GM04504 (cell line): ENCODE measurements around the gene GOLGA6A.
"Not testable (repeated sequence)": the region's sequence is repeated elsewhere in the genome, so short reads cannot be mapped to it uniquely, and the experiment has no call there.

Experiments used
- DNase-seq: peaks from one replicate; pipeline ENCODE4 v3.0.0-alpha.2; 2012; ENCODE audit warnings: low read depth

The GOLGA6A gene

DNA sequence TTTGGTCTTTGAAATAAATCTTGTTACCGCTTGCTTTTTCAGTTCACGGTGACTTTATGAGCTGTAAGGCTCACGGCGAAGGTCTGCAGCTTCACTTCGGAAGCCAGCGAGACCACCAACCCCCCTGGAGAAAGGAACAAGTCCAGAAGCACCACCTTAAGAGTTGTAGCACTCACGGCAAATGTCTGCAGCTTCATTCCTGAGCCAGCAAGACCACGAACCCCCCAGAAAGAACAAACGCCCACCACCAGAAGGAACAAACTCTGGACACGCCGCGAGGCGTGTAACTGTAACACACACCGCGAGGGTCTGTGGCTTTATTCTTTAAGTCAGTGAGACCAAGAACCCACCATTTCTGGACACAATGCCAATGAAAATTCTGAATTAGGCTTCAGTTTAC lies 28.8 kb downstream of the GOLGA6A start:
- no peak for DNase-seq

DNA sequence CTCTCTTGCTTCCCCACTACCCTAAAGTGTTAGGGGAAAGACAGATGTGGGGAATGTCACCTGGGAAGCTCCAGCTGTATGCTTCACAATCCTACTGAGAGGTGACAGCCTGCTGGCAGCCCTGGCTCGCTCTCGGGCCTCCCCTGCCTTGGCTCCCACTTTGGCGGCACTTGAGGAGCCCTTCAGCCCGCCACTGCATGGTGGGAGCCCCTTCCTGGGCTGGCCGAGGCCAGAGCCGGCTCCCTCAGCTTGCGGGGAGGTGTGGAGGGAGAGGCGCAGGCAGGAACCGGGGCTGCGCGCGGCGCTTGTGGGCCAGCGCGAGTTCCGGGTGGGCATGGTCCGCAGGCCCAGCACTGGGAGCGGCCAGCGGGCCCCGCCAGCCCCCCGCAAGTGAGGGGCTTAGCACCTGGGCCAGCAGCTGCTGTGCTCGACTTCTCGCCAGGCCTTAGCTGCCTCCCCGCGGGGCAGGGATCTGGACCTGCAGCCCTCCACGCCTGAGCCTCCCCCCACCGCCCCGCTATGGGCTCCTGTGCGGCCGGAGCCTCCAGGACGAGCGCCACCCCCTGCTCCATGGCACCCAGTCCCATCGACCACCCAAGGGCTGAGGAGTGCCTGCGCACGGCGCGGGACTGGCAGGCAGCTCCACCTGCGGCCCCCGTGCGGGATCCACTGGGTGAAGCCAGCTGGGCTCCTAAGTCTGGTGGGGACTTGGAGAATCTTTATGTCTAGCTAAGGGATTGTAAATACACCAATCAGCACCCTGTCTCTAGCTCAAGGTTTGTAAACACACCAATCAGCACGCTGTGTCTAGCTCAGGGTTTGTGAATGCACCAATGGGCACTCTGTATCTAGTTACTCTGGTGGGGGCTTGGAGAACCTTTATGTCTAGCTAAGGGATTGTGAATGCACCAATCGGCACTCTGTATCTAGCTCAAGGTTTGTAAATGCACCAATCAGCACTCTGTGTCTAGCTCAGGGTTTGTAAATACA lies 29.8 kb downstream of the GOLGA6A start:
- DNase-seq: not testable (repeated sequence)

DNA sequence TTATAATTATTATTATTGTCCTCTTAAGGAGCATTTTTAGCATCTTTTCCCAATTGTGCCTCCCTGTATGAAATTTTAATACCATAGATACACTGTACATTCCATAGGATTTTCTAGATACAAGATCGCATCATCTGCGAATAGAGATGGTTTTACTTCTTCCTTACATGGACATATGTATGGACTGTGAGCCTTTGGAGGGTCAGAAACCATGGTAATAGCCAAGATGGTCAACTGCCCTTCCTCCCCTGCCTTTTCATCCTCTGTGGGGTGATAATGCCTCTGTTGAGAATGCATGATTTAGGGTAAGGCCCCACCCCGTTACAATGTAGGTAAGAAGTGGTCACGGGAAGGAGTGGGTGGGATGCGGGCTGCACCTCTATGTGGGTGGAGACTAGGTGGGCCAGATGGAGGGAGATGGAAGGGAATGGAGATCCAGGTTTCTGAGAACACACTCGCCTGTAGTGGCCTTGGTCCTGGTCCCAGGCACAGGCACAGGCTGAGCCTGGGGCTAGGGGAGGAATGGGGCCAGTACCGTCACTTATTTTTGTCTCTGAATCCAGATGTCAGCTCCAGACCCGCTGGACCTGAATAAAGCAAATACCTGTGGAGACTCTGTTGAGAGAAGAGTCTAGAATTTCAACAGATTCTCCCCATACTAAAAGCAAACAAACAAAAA lies 31.7 kb downstream of the GOLGA6A start:
- no peak for DNase-seq

DNA sequence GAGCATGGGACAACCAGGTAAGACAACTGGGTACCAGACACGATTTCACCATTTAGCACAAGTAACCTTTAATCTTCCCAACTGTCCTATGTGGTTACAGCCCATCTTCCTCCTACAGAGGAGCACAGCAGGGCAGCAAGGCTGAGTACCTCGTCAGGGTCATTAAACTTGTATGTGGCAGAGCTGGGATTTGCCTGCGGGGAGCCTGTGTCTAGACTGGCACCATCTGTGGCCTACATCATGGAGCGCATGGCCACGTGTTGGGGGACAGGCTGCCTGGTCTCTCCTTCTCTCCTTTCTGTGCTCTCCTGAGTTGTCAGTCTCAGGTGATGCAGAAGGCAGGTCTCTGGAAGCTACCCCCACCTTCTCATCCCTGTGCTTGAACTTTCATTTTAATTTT lies 32.2 kb downstream of the GOLGA6A start:
- no peak for DNase-seq

DNA sequence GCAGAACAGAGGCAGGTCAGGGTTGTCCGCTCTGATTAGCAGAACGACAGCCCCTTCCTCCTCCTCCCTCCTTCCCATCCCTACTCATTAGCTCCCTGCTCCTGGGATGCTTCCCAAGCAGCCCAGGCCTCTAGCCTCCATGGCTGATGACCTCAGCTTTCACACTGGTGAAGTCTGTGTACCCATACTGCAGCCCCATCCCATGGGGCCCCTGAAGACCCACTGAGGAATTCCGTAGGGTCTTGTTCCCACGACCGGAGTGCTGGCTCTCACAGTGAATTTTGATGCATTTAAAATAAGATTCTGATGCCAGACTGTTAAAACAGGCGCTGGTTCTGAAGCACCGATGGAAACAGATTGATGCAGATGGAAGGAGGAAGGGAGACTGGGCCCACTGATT lies 36.1 kb downstream of the GOLGA6A start:
- no peak for DNase-seq

DNA sequence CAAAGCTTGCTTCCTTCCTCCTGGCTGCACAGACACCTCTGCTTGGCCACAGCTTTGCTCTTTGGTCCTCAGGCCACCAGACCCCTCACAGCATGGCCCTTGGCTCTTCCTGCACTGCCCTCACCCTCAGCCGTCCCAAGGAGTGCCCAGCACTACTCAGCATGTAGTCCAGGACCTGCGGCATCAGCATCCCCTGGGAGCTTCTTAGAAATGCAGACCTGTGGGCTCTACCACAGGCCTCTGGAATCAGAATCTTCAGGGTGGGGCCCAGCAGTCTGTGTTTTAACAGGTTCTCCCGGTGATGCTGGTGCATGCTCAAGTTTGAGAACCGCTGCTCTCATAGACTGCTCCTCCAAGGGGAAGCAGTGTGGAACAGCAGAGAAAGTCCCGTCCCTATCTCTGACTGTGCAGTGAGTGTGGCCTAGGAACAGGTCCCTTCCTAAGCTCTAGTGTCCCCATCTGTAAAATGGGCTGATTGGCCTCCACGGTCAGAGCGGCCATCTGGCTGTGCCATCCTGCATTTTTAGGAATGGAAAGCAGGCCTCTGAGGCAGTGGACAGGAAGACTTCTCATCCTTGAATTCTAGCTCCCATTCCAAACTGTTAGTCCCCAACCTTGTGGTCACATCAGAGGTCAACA lies 36.6 kb downstream of the GOLGA6A start:
- DNase-seq: no peak

DNA sequence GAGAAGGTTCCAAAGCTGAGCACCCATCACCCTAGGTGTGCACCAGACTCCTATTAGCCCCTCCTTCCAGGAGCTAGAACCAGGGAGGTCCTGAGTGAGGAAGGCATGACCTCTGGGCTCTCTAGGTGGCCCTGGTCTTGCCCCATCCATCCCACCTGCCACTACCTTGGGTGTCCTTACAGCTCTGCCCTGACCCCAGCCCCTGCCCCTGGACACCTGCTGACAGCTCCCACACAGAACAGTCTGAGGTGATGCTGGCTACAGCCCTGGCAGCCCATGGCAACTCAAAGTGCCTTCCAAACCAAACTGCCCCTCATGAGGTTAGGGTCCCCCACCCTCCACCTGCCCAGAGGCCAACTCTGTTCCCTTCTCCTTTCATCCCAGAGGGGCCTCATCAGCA lies 37.2 kb downstream of the GOLGA6A start:
- no peak for DNase-seq

DNA sequence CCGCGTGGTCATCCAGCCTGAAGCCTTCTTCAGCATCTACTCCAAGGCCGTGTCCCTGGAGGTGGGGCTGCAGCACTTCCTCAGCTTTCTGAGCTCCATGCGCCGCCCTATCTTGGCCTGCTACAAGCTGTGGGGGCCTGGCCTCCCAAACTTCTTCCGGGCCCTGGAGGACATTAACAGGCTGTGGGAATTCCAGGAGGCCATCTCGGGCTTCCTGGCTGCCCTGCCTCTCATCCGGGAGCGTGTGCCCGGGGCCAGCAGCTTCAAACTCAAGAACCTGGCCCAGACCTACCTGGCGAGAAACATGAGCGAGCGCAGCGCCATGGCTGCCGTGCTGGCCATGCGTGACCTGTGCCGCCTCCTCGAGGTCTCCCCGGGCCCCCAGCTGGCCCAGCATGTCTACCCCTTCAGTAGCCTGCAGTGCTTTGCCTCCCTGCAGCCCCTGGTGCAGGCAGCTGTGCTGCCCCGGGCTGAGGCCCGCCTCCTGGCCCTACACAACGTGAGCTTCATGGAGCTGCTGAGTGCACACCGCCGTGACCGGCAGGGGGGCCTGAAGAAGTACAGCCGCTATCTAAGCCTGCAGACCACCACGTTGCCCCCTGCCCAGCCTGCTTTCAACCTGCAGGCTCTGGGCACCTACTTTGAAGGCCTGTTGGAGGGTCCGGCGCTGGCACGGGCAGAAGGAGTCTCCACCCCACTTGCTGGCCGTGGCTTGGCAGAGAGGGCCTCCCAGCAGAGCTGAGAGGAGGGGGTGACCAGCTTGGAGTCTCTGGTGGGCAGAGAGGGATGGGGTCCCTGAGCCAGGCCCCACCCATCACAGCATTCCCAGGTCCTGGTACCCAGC lies 37.9 kb downstream of the GOLGA6A start:
- no peak for DNase-seq

DNA sequence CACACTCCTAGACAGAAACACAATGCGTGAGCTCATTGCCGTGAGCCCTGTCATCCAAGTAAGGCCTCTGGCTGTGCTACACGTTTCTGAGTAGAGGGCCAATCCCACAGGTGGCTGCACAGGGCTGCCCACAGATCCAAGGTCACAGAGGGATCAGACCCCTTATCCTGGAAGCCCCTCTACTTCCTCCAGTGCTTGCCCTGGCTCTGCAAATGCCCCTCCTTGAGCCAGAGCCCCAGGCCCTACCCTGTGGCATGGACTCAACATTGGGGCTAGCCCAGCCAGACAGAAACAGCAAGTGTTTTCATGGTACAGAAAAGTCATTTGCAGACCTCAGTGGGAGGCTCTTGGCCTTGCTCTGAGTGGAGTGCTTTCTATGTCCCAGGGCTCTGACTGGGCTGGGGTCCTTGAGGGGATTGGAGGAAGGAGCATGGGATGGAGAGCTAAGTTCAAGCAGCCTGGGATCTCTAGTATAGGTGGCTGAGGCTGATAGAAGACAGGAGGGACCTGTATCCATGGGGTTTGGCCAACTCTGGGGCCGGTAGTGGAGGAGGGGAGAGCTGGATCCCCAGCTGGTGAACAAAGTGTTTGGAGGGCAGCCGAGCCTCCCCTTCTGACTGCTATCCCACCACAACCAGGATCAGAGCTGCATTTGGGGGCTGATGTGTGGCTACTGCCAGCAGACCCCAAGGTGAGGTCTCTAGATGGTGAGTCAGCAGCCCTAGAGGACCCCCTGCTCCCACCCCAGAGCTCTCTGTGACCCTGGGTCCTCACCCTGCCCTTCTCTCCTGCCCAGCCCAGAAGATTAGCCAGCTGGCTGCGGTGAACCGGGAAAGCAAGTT lies 38.7 kb downstream of the GOLGA6A start:
- no peak for DNase-seq

DNA sequence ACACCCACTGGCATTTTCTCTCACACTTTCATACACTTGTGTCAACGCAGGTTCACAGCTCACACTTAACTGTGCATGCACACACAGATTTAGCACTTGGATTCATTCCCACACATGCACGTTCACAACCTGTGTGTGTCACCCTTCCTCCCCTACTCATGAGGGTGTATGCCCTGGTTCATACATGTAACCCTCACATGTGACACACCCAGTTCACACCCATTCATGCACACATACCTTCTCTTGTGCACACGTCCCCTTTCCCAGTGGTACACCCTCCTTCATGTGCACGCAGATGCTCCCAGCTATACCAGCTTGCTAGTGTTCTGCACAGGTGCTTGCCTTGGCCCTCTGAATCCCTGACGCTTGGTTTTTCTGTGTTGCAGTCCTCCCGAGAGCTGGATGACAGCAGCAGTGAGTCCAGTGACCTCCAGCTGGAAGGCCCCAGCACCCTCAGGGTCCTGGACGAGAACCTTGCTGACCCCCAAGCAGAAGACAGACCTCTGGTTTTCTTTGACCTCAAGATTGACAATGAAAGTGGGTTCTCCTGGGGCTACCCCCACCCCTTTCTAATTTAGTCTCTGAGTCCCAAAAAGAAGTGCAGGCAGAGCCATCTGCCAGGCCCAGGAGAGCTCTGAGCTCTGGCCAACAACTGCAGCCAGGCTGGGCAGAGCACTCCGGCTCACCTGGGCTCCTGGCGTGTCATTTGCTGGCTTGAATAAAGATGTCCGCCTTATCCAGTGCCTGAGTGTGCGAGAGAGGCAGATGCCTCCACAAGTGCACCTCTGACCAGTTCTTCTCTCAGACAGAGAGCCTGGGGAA lies 39.5 kb downstream of the GOLGA6A start:
- no peak for DNase-seq

DNA sequence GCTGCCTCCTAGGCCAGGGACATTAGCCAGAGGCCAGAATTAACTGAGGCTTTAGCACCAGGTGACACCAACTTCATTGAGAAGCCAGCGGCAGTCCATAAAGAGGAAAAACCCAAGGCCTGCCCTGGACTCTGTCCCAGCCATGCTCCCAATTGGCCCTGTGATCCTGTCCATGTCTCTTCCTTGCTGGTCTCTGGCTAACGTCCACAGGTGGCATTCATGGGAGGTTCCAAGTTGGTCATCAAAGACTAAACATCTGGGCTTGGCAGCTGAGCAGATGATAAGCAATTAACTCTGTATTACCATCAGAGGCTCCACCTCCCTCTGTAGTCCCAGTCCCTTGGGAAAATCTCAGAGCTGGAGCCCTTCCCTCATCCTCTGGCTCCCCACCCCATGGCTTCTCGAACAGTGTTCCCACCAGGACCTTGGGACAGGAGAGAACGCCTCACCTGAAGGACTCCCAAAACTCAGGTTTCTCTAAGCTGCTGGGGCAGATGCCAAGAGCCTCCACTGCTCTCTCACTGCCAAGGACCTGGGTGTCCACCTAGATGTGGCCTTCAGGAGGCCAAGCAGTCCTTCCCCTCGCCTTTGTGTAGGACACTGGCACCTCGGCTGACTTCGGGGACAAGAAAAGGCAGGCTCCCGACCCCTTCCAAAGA lies 40.4 kb downstream of the GOLGA6A start:
- DNase-seq: no peak

DNA sequence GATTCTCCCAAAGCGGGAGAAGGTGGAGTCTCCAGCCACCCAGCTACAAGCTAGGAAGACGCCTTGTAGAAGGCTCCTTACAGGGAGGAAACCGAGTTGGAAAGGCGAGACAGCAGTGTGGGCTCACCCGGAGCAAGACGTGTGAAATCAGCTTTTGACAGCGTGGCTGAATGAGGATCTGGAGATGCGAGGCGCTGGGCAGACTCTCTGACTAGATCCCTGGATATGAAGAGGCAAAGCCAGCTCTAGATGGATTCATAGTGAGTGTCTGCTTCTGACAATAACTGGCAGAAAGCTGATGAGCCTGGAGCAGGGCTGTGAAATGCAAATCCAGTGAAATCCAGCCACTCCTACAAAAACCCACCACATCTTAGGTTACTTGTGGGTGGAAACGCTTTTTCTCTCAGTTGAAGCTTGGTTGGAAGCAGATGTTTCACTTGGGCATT lies 41.0 kb downstream of the GOLGA6A start:
- no peak for DNase-seq

DNA sequence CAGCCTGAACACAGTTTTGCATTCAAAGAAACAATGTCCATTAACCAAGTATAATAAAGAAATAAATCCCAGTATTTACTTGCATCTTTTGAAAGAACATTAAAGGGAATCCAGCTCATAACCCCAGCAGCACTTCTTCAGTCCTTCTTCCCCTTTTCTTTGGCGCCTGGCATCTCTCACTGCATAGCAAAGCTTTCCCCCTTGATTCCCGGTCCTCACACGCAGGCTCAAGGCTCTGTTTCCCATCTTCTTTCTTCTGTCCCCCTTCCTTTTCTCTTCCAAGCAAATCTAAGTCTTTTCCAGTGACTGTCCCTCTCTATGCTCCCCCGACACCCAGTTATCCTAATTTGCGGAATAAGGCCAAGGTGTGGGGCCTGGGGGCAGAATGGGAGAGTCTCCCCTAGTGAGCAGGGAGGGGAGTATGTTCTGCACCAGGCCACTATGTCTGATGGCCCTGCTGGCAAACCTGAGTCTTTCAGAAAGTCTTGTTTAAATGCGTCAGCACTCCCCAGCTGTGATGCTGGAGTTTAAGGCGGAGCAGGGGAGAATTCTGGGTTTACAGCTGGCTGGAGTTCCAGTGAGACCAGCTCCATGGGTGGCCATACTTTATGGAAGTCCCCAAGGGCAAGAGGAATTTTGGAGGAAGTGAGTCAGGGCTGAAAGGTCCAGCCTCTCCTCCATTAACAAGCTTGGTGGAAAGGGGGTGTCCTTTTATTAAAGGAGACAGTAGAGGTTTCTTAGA lies 42.1 kb downstream of the GOLGA6A start:
- DNase-seq: peak; percentile 97

DNA sequence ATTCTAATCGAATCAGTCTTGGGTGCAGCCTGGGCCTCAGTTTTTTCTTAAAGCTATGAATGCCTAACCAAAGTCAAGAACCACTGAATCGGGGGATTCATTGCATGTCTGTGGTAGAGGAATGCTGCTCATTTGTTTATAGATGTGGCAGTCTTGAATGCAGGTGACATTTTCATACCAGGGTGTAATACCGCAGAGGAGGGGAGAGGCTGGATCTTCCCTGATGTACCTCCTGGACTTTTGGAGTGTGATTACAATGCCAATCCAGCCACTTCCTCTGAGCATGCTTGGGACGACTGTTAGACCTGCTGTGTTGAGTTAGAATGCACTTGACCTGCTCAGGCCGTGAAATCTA lies 42.7 kb downstream of the GOLGA6A start:
- DNase-seq: no peak

DNA sequence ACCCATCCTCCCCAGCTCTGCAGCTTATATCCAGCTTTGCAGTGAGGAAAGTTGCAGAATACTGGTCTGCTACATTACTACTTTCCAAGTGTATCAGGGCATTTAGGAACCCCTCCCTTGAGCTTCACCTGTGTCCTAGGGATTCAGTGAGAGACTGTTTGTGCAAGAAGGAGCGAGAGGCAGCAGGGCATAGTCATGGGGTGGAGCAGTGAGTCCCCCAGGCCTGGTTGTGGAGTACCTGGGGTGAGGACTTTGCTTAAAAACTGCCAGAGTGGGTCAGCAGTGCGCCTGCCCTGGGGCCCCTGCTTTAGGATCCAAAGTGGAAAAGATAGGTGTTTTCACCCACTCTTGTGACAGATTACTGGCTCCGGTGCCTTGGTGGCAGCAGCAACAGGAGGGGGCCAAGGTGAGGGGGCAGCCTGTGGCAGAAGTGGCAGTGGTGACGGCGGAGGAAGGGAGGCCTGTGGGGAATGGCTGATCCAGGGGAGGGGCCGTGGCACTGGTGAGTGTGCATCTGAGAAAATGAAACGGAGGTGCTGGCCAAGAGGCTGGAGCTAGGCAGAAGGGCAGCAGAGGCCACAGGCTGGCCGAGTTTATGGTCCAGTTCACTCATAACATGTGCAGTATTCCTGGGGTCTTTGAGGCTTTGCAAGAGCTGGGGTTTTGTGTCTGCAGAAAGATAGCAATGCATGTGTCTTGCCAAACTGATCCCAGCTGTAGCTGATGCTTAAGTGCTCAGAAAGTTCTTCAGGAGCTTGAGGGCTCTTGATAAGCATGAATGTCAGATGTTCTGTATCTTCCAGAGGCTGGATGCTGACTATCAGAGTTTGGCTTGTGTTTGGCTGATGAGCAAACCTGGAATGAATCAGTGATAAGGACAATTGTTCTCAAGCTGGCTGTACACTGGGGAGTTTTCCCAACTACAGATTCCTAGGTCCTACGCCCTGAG lies 43.4 kb downstream of the GOLGA6A start:
- no peak for DNase-seq

DNA sequence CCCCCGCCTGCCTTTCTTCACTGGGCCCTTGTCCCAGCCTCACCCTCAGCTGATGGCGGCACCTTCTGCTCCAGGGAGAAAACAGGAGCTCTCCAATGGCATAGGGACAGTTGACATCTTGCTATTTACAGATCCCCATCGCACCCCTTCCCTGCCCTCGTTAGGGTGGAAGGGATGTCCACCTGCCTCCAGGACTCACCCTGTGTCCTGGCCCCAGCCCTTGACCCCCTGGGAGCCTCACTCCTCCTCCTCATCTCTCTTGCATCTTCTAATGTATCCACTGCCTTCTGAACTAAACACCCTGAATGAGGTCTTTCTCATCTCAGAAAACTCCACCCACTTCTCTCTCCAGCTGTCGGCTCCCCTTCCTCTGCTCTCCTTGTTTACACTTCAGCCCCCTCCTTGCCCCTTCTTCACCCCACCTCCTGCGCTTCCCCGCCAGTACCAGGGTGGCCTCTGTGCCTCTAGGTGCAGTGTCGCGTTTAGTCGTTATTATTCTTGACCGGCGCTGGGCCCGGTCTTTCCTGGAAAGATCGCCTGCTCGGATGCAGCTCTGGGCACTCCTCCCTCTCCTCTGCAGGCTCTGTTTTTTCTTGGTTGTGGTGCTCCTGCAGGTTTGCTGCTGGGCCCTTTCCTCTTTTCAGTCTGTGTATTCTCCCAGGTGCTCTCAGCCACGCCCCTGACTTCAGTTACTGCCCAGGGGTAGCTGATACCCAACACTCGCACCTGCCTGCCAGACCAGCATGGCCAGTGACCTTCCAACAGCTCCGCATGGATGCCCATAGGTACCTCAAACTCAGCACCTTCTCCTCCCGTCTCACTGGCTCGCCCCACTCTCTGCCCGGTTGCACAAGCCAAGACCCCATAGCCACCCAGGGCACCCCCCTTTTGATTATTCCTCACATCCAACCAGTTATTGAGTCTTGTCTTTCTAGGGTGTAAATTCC lies 44.9 kb downstream of the GOLGA6A start:
- no peak for DNase-seq
